HEK293T (cell line): ENCODE data around the gene XIAP.
A peak's percentile ranks its signal among the peaks of the same experiment; 100 is the strongest.
"Not testable (repeated sequence)": the region's sequence is repeated elsewhere in the genome, so short reads cannot be mapped to it uniquely, and the experiment has no call there.

Experiments used
- CTCF ChIA-PET: fragments of 350-600 bp; formaldehyde crosslinking; extraction: SDS; loops from one replicate; lab custom pipeline; 2021; ENCODE audit warnings: antibody characterized with exemption, inconsistent platforms; lab: Yijun Ruan, JAX
- POLR2A ChIA-PET: fragments of 350-600 bp; formaldehyde crosslinking; extraction: SDS; loops from one replicate; lab custom pipeline; 2020; ENCODE audit warnings: antibody characterized with exemption, inconsistent platforms; lab: Yijun Ruan, JAX
- DNase-seq: peaks from one replicate; pipeline ENCODE4 v3.0.0; 2012; ENCODE audit warnings: mixed read lengths; ENCODE audit errors: extremely low spot score
- ARNT ChIP-seq: fragments of 450-650 bp; IDR thresholded peaks from 2 replicates; pipeline ENCODE4 v1.6.1; 2017; ENCODE audit warnings: mild to moderate bottlenecking
- BHLHE40 ChIP-seq: fragments of 450-650 bp; IDR thresholded peaks from 2 replicates; pipeline ENCODE4 v1.6.1; 2016; ENCODE audit warnings: mild to moderate bottlenecking, moderate library complexity, borderline replicate concordance
- CTBP1 ChIP-seq: fragments of 450-650 bp; IDR thresholded peaks from 2 replicates; pipeline ENCODE4 v1.6.1; 2016; ENCODE audit warnings: borderline replicate concordance
- ELF4 ChIP-seq: fragments of 450-650 bp; IDR thresholded peaks from 2 replicates; pipeline ENCODE4 v1.6.1; 2017; ENCODE audit warnings: antibody characterized with exemption
- FOXA1 ChIP-seq: fragments of 450-650 bp; IDR thresholded peaks from 2 replicates; pipeline ENCODE4 v1.6.1; 2016; ENCODE audit warnings: mild to moderate bottlenecking
- FOXK2 ChIP-seq: fragments of 450-650 bp; IDR thresholded peaks from 2 replicates; pipeline ENCODE4 v1.6.1; 2016; ENCODE audit warnings: mild to moderate bottlenecking
- FOXM1 ChIP-seq: fragments of 450-650 bp; IDR thresholded peaks from 2 replicates; pipeline ENCODE4 v1.6.1; 2017; ENCODE audit warnings: mild to moderate bottlenecking, borderline replicate concordance
- HDGF ChIP-seq: fragments of 450-650 bp; IDR thresholded peaks from 2 replicates; pipeline ENCODE4 v1.6.1; 2017; ENCODE audit warnings: antibody characterized with exemption, borderline replicate concordance
- L3MBTL2 ChIP-seq: fragments of 450-650 bp; conservative IDR thresholded peaks from 2 replicates; pipeline ENCODE4 v1.6.1; 2016; ENCODE audit warnings: mild to moderate bottlenecking
- LEF1 ChIP-seq: fragments of 450-650 bp; IDR thresholded peaks from 2 replicates; pipeline ENCODE4 v1.6.1; 2017; ENCODE audit warnings: mild to moderate bottlenecking, borderline replicate concordance
- NFRKB ChIP-seq: fragments of 450-650 bp; IDR thresholded peaks from 2 replicates; pipeline ENCODE4 v1.6.1; 2016; ENCODE audit warnings: mild to moderate bottlenecking, moderate library complexity
- PKNOX1 ChIP-seq: fragments of 450-650 bp; IDR thresholded peaks from 2 replicates; pipeline ENCODE4 v1.6.1; 2016
- SP1 ChIP-seq: fragments of 450-650 bp; IDR thresholded peaks from 2 replicates; pipeline ENCODE4 v1.6.1; 2017
- SUZ12 ChIP-seq: fragments of 450-650 bp; IDR thresholded peaks from 2 replicates; pipeline ENCODE4 v1.6.1; 2016; ENCODE audit warnings: mild to moderate bottlenecking
- TARDBP ChIP-seq: fragments of 450-650 bp; IDR thresholded peaks from 2 replicates; pipeline ENCODE4 v1.6.1; 2016
- ZNF384 ChIP-seq: fragments of 450-650 bp; IDR thresholded peaks from 2 replicates; pipeline ENCODE4 v1.6.1; 2016

The XIAP gene

DNA sequence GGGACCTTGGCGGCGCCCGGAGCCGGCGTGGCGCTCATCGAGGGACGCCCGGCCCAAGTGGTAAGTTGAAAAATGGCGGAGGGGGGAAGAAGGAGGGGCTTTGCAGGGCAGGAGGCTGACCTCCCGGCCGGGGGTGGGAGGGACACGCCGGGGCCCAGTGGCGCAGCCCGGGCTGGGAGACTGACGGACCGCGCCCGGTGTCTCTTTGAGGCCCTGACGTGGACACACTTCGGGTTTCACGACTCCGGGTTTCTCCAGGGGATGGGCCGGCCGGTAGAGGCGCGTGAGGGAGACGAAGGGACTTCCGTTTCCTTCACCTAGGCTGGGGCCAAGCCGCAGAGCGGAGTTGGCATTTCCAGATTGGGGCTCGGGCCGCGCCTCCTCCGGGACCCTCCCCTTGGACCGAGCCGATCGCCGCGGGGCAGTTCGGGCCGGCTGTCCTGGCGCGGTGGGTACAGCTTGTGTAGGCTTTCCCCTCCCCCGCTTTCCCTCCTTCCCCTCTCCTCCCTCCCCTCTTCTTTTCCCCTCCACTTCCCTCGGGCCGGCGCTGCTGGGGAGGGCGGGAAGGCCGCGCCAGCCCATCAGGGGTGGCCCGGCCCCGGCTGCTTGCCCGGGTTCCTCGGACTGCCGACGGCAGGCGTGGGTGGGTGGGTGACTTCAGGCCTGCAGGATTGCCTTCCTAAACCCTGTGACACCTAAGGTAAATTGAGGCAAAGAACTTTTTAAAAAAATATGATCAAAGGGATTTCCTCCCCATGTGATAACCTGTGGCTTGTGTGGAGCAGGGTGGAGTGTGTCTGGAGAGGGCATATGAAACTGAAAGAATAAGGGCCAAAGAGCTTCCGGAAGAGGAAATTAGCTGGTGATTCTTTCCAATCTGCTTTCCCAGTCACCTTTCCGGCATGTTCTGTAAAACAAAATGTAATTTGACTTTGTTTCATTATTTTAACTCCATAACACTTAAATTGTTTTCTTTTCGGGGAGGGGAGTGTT lies at the start of gene XIAP:
TSS of gene XIAP (plus strand) at position 208 of the 993 bp plus-strand sequence. CDS start 25,610 bp downstream, outside the sequence.
- DNase-seq = peak; percentile 86
- no peak for TF ChIP-seq FOXM1
- TF ChIP-seq HDGF = no peak
- TF ChIP-seq ELF4 = peak; percentile 14; the same call in 1 of the 2 replicates
- TF ChIP-seq SP1 = no peak
- no peak for TF ChIP-seq CTBP1
- peak; percentile 82 for TF ChIP-seq PKNOX1
- TF ChIP-seq NFRKB = no peak
- TF ChIP-seq L3MBTL2 = peak; percentile 65; the same call in 1 of the 2 replicates
- TF ChIP-seq LEF1 = 0 out of 2 replicates have a peak, but pooled peaks have one; percentile 44
- ChIA-PET CTCF (no interaction called here), POLR2A (interaction anchor here (0.6 to 2.2 kb wide), 8 partner anchors 10 to 123 kb away, joined by 3 to 8 read pairs (median 4); no protein-coding TSS in a partner anchor)

- TF ChIP-seq FOXK2 (no peak), FOXA1 (no peak), ZNF384 (no peak), NFRKB (no peak), TARDBP (no peak)
- POLR2A ChIA-PET = no interaction called here
- CTCF ChIA-PET = no interaction called here
Measured at GRCh38 chrX:123814343-123814742, 45.5 kb upstream of the XIAP start.

GRCh38 chrX:123814934-123815394 lies 44.9 kb upstream of the XIAP start:
- CTCF ChIA-PET, DNase-seq, POLR2A ChIA-PET: not testable (repeated sequence)

More at GRCh38 chrX:123814343-123814742, 45.5 kb upstream of the XIAP start:
- DNase-seq = no peak

DNA sequence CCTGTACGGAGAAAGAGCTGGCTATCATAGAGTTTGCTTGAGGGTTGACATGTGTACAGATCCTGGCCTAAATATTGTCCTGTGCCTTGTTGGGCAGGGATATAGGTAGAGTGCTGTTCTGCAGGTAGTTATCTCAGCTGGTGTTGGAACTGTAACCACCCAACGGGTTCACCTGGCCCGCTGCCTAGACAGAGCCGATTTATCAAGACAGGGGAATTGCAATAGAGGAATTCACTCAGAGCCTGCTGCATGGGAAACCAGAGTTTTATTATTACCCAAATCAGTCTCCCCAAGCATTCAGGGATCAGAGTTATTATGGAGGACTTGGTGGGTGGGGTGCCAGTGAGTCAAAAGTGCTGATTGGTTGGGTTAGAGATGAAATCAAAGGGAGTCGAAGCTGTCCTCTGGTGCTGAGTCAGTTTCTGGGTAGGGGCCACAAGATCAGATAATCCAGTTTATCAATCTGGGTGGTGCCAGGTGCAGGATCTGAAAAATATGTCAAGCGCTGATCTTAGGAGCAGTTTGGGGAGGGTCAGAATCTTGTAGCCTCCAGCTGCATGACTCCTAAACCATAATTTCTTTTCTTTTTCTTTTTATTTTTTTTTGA lies 42.5 kb upstream of the XIAP start:
- DNase-seq = no peak
- CTCF ChIA-PET = no interaction called here

DNA sequence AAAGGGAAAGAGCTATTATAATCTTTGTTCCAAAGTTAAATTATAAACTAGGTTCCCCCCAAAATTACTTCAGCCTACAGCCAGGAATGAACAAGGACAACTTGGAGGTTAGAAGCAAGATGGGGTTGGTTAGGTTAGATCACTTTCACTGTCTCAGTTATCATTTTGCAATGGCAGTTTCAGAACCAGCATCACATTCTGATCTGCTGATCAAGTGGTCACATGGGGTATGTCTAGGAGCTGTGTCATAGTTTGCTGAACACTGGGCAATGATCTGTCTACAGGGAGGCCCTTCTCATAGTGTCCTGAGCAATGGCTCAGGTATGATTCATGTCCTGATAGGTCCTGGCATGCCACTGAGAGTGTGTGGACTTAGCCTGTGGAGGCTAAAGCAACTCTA lies 41.6 kb upstream of the XIAP start:
- ChIA-PET CTCF (no interaction called here), POLR2A (no interaction called here)
- no peak for DNase-seq
- TF ChIP-seq FOXK2 = no peak
- no peak for TF ChIP-seq ELF4
- TF ChIP-seq ARNT = no peak
- no peak for TF ChIP-seq SP1
- TF ChIP-seq ZNF384 = no peak
- TF ChIP-seq CTBP1 = no peak
- no peak for TF ChIP-seq FOXM1
- TF ChIP-seq PKNOX1 = no peak
- no peak for TF ChIP-seq LEF1
- TF ChIP-seq HDGF = no peak
- TF ChIP-seq FOXA1 = no peak
- TF ChIP-seq SUZ12 = no peak
- TF ChIP-seq TARDBP = no peak
- no peak for TF ChIP-seq L3MBTL2
- TF ChIP-seq NFRKB = no peak
- no peak for TF ChIP-seq BHLHE40

More for the DNA sequence above, 42.5 kb upstream of the XIAP start:
- POLR2A ChIA-PET = no interaction called here
- TF ChIP-seq LEF1 = no peak
- TF ChIP-seq TARDBP = no peak
- TF ChIP-seq PKNOX1 = no peak
- TF ChIP-seq CTBP1 = no peak
- no peak for TF ChIP-seq FOXM1
- no peak for TF ChIP-seq BHLHE40
- no peak for TF ChIP-seq FOXA1
- TF ChIP-seq HDGF = no peak
- no peak for TF ChIP-seq NFRKB
- no peak for TF ChIP-seq SP1

GRCh38 chrX:123822965-123823364 lies 36.9 kb upstream of the XIAP start:
- no peak for DNase-seq
- POLR2A ChIA-PET = interaction anchor here (0.7 kb wide), 1 partner anchor 13 kb away, joined by 3 read pairs; no protein-coding TSS in a partner anchor
- CTCF ChIA-PET = interaction anchor here (0.5 to 1.0 kb wide), 2 partner anchors 30 to 45 kb away, joined by 3 to 6 read pairs; no protein-coding TSS in a partner anchor
- TF ChIP-seq FOXA1 (no peak), ELF4 (no peak), FOXM1 (no peak), NFRKB (no peak), SUZ12 (no peak), HDGF (no peak), ZNF384 (no peak)
